HEK293T (cell line): ENCODE data around the gene SCTR.

ENCODE experiments used
- ARNT ChIP-seq: fragments of 450-650 bp; IDR thresholded peaks from 2 replicates; pipeline ENCODE4 v1.6.1; 2017; ENCODE audit warnings: mild to moderate bottlenecking
- BHLHE40 ChIP-seq: fragments of 450-650 bp; IDR thresholded peaks from 2 replicates; pipeline ENCODE4 v1.6.1; 2016; ENCODE audit warnings: mild to moderate bottlenecking, moderate library complexity, borderline replicate concordance
- L3MBTL2 ChIP-seq: fragments of 450-650 bp; conservative IDR thresholded peaks from 2 replicates; pipeline ENCODE4 v1.6.1; 2016; ENCODE audit warnings: mild to moderate bottlenecking
- NFRKB ChIP-seq: fragments of 450-650 bp; IDR thresholded peaks from 2 replicates; pipeline ENCODE4 v1.6.1; 2016; ENCODE audit warnings: mild to moderate bottlenecking, moderate library complexity
- TARDBP ChIP-seq: fragments of 450-650 bp; IDR thresholded peaks from 2 replicates; pipeline ENCODE4 v1.6.1; 2016

DNA sequence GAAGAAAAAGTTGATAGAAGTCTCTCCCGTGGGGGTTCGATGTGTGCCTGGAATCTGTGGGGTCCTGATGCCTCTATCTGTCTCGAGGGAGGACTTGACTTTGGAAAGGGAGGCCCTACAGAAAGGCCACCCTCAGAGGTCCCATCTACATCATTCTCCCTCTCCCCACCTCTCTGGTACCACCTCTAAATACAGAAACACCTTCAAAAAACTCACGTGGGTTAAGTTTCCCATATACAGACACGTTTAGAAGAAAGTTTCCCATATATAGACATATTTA is 97.9 kb downstream of the SCTR start:
- no peak for TF ChIP-seq L3MBTL2
- TF ChIP-seq BHLHE40: no peak
- TF ChIP-seq ARNT: no peak
- no peak for TF ChIP-seq NFRKB
- no peak for TF ChIP-seq TARDBP
